Activated CD8-positive, alpha-beta T cell treated with anti-CD3 and anti-CD28 coated beads for 36 hours (primary cell): ENCODE data around the gene STXBP6. TPM values are rescaled to one million over a fixed set of nuclear protein-coding genes. Genes with fewer than 3 reads are reported as not detected.

Source experiments
- ATAC-seq: fragments of 200-7000 bp; cut with Tn5 transposase; one replicate; pipeline ENCODE4 v1.10.0; 2021; ENCODE audit warnings: mild to moderate bottlenecking, moderate library complexity
- CTCF ChIA-PET: fragments of 350-600 bp; sonication (Branson Sonifier 250); formaldehyde crosslinking; loops from one replicate; lab custom pipeline; 2021; ENCODE audit warnings: antibody characterized with exemption; lab: Charles Lee
- POLR2A ChIA-PET: fragments of 350-600 bp; sonication (Branson Sonifier 250); formaldehyde crosslinking; loops from one replicate; lab custom pipeline; 2021; ENCODE audit warnings: antibody characterized with exemption; lab: Charles Lee
- DNase-seq: peaks from one replicate; pipeline ENCODE4 v3.0.0-alpha.2; 2020
- H3K27ac Mint-ChIP-seq: one replicate; pipeline ENCODE4 v1.8.0; 2021; ENCODE audit warnings: mild to moderate bottlenecking, mixed read lengths
- H3K27me3 Mint-ChIP-seq: one replicate; pipeline ENCODE4 v1.8.0; 2021; ENCODE audit warnings: mixed read lengths
- H3K36me3 Mint-ChIP-seq: one replicate; pipeline ENCODE4 v1.8.0; 2021; ENCODE audit warnings: low read depth, mixed read lengths
- H3K4me1 Mint-ChIP-seq: one replicate; pipeline ENCODE4 v1.8.0; 2021; ENCODE audit warnings: low read depth, mixed read lengths
- H3K4me3 Mint-ChIP-seq: one replicate; pipeline ENCODE4 v1.8.0; 2021; ENCODE audit warnings: mild to moderate bottlenecking, moderate library complexity, mixed read lengths
- H3K9me3 Mint-ChIP-seq: one replicate; pipeline ENCODE4 v1.8.0; 2021; ENCODE audit warnings: mixed read lengths
- intact Hi-C: fragments of 100-400 bp; cut with micrococcal nuclease; formaldehyde crosslinking; loops from one replicate; pipeline ENCODE4 v1.10.0; 2022
- total RNA-seq, 2 experiments: library from RNA; stranded (reverse); gene quantifications; one replicate each; pipeline ENCODE4 v1.2.3, GENCODE V29; 2021
- TF ChIP-seq, protein P1 (sequence below): fragments of 200-600 bp; IDR thresholded peaks from one replicate; pipeline ENCODE4 v1.8.0; 2022; ENCODE audit warnings: antibody characterized with exemption, mild to moderate bottlenecking

Gene STXBP6
- total RNA-seq, 2 experiments from 2014 or later = not detected

DNA sequence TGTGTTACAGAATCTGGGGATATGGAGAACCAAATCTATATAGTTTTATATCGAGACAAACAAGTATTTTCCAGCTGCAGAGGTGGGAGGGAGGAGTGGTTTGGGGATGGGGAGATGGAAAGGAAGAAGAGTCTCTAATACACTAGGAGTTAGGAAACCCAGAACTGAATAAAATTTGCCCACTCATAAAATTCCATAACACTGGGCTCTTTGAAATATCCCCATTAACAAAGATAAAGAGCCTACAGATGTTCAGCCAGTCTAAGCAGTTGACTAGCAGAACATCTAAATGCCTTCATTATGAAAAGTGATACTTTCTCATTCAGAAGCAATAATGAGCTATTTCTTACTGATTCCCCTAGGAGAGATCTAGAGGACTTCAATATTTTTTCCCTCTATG is 264.2 kb downstream of the STXBP6 start:
- H3K4me3 Mint-ChIP-seq = no peak overlapping the region
- intact Hi-C loops = no loop called here
- H3K27me3 Mint-ChIP-seq = peaks cover 1% of the 10 kb centered on the region
- ChIA-PET CTCF (interaction anchor here (1.0 kb wide), 1 partner anchor 74 kb away, joined by 3 read pairs; no protein-coding TSS in a partner anchor), POLR2A (no interaction called here)
- no peaks in the 10 kb centered on the region for H3K36me3 Mint-ChIP-seq
- H3K9me3 Mint-ChIP-seq = no peaks in the 10 kb centered on the region
- ATAC-seq = no peak
- TF ChIP-seq, protein P1, sequence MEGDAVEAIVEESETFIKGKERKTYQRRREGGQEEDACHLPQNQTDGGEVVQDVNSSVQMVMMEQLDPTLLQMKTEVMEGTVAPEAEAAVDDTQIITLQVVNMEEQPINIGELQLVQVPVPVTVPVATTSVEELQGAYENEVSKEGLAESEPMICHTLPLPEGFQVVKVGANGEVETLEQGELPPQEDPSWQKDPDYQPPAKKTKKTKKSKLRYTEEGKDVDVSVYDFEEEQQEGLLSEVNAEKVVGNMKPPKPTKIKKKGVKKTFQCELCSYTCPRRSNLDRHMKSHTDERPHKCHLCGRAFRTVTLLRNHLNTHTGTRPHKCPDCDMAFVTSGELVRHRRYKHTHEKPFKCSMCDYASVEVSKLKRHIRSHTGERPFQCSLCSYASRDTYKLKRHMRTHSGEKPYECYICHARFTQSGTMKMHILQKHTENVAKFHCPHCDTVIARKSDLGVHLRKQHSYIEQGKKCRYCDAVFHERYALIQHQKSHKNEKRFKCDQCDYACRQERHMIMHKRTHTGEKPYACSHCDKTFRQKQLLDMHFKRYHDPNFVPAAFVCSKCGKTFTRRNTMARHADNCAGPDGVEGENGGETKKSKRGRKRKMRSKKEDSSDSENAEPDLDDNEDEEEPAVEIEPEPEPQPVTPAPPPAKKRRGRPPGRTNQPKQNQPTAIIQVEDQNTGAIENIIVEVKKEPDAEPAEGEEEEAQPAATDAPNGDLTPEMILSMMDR = no peak
- H3K27ac Mint-ChIP-seq = no peak overlapping the region
- H3K4me1 Mint-ChIP-seq = no peaks in the 10 kb centered on the region
- DNase-seq = no peak

DNA sequence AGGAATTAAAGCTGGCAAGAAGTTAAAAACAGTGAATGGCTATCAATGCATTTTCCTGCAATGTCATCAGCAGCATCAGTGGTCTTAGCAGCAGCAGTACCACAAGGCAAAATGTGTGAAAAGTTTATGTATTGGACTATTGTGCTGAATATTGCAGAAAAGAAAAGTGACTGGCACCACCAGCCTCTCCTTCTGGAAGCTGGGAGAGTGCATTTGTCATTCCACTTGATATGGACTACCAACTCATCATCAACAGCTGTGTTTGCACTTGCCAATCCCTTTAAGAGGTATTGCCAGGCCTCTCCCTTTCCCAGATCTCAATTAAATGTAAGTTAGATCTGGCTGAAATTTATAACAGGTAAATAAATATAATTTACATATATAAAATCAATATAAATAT is 265.0 kb downstream of the STXBP6 start:
- TF ChIP-seq, protein P1 = no peak
- no peak overlapping the region for H3K27ac Mint-ChIP-seq
- no peaks in the 10 kb centered on the region for H3K9me3 Mint-ChIP-seq
- DNase-seq = no peak
- POLR2A ChIA-PET = interaction anchor here (0.6 kb wide), 1 partner anchor 76 kb away, joined by 3 read pairs; no protein-coding TSS in a partner anchor
- H3K4me3 Mint-ChIP-seq = no peak overlapping the region
- no peaks in the 10 kb centered on the region for H3K4me1 Mint-ChIP-seq
- ATAC-seq = no peak
- intact Hi-C loops = no loop called here
- CTCF ChIA-PET = interaction anchor here (0.7 kb wide), 1 partner anchor 39 kb away, joined by 4 read pairs; no protein-coding TSS in a partner anchor
- peaks cover 3% of the 10 kb centered on the region for H3K27me3 Mint-ChIP-seq
- H3K36me3 Mint-ChIP-seq = no peaks in the 10 kb centered on the region

DNA sequence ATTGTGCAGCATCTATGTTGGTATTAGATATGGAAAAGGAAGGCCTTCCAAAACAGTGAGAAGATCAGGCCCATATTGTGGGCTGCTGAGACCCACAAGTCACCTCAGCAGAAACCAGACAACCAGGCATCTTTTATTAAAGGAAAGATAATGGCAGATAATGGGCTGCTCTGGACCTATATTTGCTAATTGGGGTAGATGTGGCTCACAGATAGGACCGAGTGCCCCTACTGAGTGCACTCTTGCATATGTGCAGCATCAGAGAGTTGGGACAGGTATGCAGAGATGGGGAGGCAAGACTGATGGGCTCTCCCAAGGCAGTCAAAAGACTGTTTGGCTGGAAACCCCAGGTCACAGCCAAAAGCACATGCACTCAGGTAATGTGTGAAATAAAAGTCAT is 266.2 kb downstream of the STXBP6 start:
- Mint-ChIP-seq H3K9me3 (no peaks in the 10 kb centered on the region), H3K27me3 (peaks cover 3% of the 10 kb centered on the region), H3K27ac (no peak overlapping the region), H3K4me3 (no peak overlapping the region), H3K36me3 (no peaks in the 10 kb centered on the region), H3K4me1 (no peaks in the 10 kb centered on the region)
- TF ChIP-seq, protein P1 = no peak
- ATAC-seq (no peak), DNase-seq (no peak)
- ChIA-PET POLR2A (no interaction called here), CTCF (interaction anchor here (1.1 kb wide), 1 partner anchor 22 kb away, joined by 3 read pairs; no protein-coding TSS in a partner anchor)
- intact Hi-C loops = no loop called here

DNA sequence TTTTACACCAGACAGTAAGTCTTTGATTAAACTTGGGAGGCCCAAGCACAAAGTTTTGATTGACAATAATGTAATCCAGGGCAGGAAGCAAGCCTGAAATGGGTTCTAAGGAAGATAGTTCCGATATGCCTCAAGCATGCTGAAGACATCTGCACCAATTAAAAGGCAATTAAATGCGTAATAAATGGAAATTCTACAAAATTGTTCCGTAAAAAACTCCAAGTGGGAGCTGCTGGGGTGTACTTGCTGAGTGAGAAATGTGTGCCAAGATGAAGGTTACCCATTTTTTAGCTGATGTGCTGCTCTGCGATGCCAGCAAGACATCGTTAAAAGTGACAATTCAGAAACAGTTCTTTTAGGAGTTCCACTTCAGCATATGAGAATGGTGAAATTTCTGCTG is 269.7 kb downstream of the STXBP6 start:
- Mint-ChIP-seq H3K27me3 (peaks cover 3% of the 10 kb centered on the region), H3K36me3 (no peaks in the 10 kb centered on the region), H3K9me3 (no peaks in the 10 kb centered on the region), H3K4me1 (no peaks in the 10 kb centered on the region), H3K27ac (no peak overlapping the region), H3K4me3 (no peak overlapping the region)
- CTCF ChIA-PET = interaction anchor here (1.4 kb wide), 1 partner anchor 70 kb away, joined by 4 read pairs; no protein-coding TSS in a partner anchor
- TF ChIP-seq, protein P1 = no peak
- POLR2A ChIA-PET = no interaction called here
- ATAC-seq = no peak
- no peak for DNase-seq
- intact Hi-C loops = no loop called here

DNA sequence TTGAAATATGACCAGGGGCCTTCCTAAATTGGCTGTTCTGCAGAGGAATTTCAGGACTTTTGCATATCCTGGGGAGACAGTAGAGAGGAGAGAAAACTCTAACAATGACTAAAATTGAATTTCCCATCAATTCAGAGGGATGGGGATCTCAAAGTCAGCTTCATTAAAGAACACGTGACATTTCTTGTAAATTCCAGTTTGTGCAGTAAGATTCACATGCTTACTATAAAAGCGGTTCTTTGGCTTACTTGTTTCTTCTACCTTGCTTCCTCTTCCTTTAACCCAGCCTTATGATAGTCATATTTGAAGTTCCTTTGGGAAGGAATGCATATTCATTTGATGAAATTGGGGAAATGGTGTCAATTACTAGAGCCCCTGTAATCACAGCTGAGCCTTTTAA is 272.3 kb downstream of the STXBP6 start:
- no peak for DNase-seq
- H3K27ac Mint-ChIP-seq = no peak overlapping the region
- H3K36me3 Mint-ChIP-seq = no peaks in the 10 kb centered on the region
- no peaks in the 10 kb centered on the region for H3K4me1 Mint-ChIP-seq
- intact Hi-C loops = no loop called here
- POLR2A ChIA-PET = no interaction called here
- H3K4me3 Mint-ChIP-seq = no peak overlapping the region
- ATAC-seq = no peak
- no peaks in the 10 kb centered on the region for H3K9me3 Mint-ChIP-seq
- CTCF ChIA-PET = no interaction called here
- peaks cover 14% of the 10 kb centered on the region for H3K27me3 Mint-ChIP-seq
- TF ChIP-seq, protein P1 = no peak
